ENCODE data around the gene SH3PXD2B. TPM values are rescaled to one million over a fixed set of nuclear protein-coding genes. Genes with fewer than 3 reads are reported as not detected.

SH3PXD2B gene
- total and polyA plus RNA-seq, 10 of the 15 experiments (the other 5 are each of a cell fraction or from before 2014, with no cell fraction given): 0.05 to 1.6 (median 0.57) TPM

DNA sequence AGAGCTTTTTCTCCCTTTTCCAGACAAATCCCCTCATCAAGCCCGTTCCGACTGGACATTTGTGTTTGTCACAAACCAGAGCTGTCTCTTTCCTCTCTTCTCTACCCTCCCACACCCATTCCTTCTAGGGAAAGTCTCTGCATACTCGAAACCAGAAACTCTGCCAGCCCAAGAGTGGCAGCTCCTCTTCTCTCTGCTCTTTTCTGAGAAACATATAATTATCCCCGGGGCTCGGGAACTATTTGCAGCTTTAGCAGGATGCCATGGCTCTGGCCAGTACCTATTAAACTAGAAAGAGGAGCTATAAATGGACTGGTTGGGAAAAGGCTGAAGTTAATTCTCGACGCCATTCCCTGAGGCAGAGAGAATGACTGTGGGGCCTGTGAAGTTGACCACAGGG is 82.6 kb downstream of the SH3PXD2B start:
- intact Hi-C loops (cut with micrococcal nuclease; ENCODE audit: unreplicated experiment) (loop anchor here (2.0 to 10.0 kb wide), 3 partner anchors 79 to 264 kb away; partner anchors contain the start of gene STK10), in situ Hi-C loops (cut with MboI) (no loop called here)
- 70% methylated on average over 7 of the region's 7 CpGs for WGBS (ENCODE audit: insufficient coverage, insufficient replicate concordance, low lambda C conversion rate, missing lambda C conversion rate)
- no peak overlapping the region for H2AFZ ChIP-seq (ENCODE audit: control insufficient read depth, low read depth, low read length)
- H3K4me2 ChIP-seq (ENCODE audit: control insufficient read depth, insufficient read depth): no peak overlapping the region
- FAIRE-seq (no peak), DNase-seq (ENCODE audit: low read depth, low spot score) (no peak), ATAC-seq (no peak)
- H3K4me3 ChIP-seq: no peak overlapping the region
- no peaks in the 10 kb centered on the region; the same call in 1 of the 2 replicates for H3K4me1 ChIP-seq (ENCODE audit: control insufficient read depth, insufficient read depth, low read length)
- BruUV-seq (replicated peaks): no TSS peak
- H3K36me3 ChIP-seq (ENCODE audit: control insufficient read depth in 2 of 2, insufficient read depth in 2 of 2, low read length in 1 of 2): no peaks in the 10 kb centered on the region
- no peaks in the 10 kb centered on the region for H3K27me3 ChIP-seq (replicated peaks in 1 of 2; ENCODE audit: control insufficient read depth in 2 of 2, insufficient read depth in 2 of 2, low read length in 1 of 2)
- H4K20me1 ChIP-seq (ENCODE audit: control insufficient read depth, insufficient read depth): no peaks in the 10 kb centered on the region
- POLR2A ChIA-PET: no interaction called here
- RAD21 ChIA-PET (ENCODE audit: unreplicated experiment): interaction anchor here (1.3 kb wide), 1 partner anchor 52 kb away, joined by 5 read pairs; no protein-coding TSS in a partner anchor
- H3K9ac ChIP-seq (ENCODE audit: control insufficient read depth, insufficient read depth, low read length): no peak overlapping the region
- SMC1A ChIA-PET (ENCODE audit: uncharacterized antibody, unreplicated experiment): no interaction called here
- peaks cover 5% of the 10 kb centered on the region; the same call in 1 of the 3 replicates for H3K9me3 ChIP-seq (replicated peaks; ENCODE audit: control insufficient read depth, insufficient read depth, low read length)
- H3K79me2 ChIP-seq (ENCODE audit: control insufficient read depth, insufficient read depth, low read length): no peaks in the 10 kb centered on the region
- CTCF ChIA-PET: interaction anchor here (1.9 kb wide), 1 partner anchor 183 kb away, joined by 6 read pairs; the partner anchor contains the start of gene STK10
- no peak overlapping the region for H3K27ac ChIP-seq (ENCODE audit: control insufficient read depth, insufficient read depth)
- TF ChIP-seq, protein P1, sequence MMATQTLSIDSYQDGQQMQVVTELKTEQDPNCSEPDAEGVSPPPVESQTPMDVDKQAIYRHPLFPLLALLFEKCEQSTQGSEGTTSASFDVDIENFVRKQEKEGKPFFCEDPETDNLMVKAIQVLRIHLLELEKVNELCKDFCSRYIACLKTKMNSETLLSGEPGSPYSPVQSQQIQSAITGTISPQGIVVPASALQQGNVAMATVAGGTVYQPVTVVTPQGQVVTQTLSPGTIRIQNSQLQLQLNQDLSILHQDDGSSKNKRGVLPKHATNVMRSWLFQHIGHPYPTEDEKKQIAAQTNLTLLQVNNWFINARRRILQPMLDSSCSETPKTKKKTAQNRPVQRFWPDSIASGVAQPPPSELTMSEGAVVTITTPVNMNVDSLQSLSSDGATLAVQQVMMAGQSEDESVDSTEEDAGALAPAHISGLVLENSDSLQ (IDR thresholded peaks at IDR 0.05): no peak
- TF ChIP-seq, protein P2, sequence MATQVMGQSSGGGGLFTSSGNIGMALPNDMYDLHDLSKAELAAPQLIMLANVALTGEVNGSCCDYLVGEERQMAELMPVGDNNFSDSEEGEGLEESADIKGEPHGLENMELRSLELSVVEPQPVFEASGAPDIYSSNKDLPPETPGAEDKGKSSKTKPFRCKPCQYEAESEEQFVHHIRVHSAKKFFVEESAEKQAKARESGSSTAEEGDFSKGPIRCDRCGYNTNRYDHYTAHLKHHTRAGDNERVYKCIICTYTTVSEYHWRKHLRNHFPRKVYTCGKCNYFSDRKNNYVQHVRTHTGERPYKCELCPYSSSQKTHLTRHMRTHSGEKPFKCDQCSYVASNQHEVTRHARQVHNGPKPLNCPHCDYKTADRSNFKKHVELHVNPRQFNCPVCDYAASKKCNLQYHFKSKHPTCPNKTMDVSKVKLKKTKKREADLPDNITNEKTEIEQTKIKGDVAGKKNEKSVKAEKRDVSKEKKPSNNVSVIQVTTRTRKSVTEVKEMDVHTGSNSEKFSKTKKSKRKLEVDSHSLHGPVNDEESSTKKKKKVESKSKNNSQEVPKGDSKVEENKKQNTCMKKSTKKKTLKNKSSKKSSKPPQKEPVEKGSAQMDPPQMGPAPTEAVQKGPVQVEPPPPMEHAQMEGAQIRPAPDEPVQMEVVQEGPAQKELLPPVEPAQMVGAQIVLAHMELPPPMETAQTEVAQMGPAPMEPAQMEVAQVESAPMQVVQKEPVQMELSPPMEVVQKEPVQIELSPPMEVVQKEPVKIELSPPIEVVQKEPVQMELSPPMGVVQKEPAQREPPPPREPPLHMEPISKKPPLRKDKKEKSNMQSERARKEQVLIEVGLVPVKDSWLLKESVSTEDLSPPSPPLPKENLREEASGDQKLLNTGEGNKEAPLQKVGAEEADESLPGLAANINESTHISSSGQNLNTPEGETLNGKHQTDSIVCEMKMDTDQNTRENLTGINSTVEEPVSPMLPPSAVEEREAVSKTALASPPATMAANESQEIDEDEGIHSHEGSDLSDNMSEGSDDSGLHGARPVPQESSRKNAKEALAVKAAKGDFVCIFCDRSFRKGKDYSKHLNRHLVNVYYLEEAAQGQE (IDR thresholded peaks at IDR 0.05; ENCODE audit: low read depth, low read length): no peak
- TF ChIP-seq, protein P3, sequence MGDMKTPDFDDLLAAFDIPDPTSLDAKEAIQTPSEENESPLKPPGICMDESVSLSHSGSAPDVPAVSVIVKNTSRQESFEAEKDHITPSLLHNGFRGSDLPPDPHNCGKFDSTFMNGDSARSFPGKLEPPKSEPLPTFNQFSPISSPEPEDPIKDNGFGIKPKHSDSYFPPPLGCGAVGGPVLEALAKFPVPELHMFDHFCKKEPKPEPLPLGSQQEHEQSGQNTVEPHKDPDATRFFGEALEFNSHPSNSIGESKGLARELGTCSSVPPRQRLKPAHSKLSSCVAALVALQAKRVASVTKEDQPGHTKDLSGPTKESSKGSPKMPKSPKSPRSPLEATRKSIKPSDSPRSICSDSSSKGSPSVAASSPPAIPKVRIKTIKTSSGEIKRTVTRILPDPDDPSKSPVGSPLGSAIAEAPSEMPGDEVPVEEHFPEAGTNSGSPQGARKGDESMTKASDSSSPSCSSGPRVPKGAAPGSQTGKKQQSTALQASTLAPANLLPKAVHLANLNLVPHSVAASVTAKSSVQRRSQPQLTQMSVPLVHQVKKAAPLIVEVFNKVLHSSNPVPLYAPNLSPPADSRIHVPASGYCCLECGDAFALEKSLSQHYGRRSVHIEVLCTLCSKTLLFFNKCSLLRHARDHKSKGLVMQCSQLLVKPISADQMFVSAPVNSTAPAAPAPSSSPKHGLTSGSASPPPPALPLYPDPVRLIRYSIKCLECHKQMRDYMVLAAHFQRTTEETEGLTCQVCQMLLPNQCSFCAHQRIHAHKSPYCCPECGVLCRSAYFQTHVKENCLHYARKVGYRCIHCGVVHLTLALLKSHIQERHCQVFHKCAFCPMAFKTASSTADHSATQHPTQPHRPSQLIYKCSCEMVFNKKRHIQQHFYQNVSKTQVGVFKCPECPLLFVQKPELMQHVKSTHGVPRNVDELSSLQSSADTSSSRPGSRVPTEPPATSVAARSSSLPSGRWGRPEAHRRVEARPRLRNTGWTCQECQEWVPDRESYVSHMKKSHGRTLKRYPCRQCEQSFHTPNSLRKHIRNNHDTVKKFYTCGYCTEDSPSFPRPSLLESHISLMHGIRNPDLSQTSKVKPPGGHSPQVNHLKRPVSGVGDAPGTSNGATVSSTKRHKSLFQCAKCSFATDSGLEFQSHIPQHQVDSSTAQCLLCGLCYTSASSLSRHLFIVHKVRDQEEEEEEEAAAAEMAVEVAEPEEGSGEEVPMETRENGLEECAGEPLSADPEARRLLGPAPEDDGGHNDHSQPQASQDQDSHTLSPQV (IDR thresholded peaks at IDR 0.05): no peak
- TF ChIP-seq, protein P4, sequence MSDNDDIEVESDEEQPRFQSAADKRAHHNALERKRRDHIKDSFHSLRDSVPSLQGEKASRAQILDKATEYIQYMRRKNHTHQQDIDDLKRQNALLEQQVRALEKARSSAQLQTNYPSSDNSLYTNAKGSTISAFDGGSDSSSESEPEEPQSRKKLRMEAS (IDR thresholded peaks at IDR 0.05; ENCODE audit: low read depth, low read length): no peak
- TF ChIP-seq, protein P5, sequence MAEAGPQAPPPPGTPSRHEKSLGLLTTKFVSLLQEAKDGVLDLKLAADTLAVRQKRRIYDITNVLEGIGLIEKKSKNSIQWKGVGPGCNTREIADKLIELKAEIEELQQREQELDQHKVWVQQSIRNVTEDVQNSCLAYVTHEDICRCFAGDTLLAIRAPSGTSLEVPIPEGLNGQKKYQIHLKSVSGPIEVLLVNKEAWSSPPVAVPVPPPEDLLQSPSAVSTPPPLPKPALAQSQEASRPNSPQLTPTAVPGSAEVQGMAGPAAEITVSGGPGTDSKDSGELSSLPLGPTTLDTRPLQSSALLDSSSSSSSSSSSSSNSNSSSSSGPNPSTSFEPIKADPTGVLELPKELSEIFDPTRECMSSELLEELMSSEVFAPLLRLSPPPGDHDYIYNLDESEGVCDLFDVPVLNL (IDR thresholded peaks at IDR 0.05; ENCODE audit: low read depth, low read length): no peak
- no peak for TF ChIP-seq ZNF384 (IDR thresholded peaks at IDR 0.05; ENCODE audit: borderline replicate concordance, low read depth, low read length)
- TF ChIP-seq CEBPB (IDR thresholded peaks at IDR 0.05; ENCODE audit: borderline replicate concordance in 1 of 2, low read depth in 2 of 2, low read length in 2 of 2): no peak
- no peak for TF ChIP-seq ESRRA (IDR thresholded peaks at IDR 0.05; ENCODE audit: low read length)
- TF ChIP-seq, protein P6, sequence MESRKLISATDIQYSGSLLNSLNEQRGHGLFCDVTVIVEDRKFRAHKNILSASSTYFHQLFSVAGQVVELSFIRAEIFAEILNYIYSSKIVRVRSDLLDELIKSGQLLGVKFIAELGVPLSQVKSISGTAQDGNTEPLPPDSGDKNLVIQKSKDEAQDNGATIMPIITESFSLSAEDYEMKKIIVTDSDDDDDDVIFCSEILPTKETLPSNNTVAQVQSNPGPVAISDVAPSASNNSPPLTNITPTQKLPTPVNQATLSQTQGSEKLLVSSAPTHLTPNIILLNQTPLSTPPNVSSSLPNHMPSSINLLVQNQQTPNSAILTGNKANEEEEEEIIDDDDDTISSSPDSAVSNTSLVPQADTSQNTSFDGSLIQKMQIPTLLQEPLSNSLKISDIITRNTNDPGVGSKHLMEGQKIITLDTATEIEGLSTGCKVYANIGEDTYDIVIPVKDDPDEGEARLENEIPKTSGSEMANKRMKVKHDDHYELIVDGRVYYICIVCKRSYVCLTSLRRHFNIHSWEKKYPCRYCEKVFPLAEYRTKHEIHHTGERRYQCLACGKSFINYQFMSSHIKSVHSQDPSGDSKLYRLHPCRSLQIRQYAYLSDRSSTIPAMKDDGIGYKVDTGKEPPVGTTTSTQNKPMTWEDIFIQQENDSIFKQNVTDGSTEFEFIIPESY (IDR thresholded peaks at IDR 0.05): no peak
- no peak for TF ChIP-seq BACH1 (IDR thresholded peaks at IDR 0.05; ENCODE audit: borderline replicate concordance)

All from GM12878 (cell line).